Hepatocyte (in vitro differentiated cells): ENCODE data around the gene CHD6.

ENCODE experiments used
- CTCF ChIP-seq: fragments of 200-600 bp; sonication (generic); IDR thresholded peaks from 2 replicates; pipeline ENCODE4 v1.5.1; 2016; ENCODE audit warnings: antibody characterized with exemption, mild to moderate bottlenecking; ENCODE audit not compliant: poor library complexity
- EZH2 ChIP-seq: fragments of 200-600 bp; sonication (generic); IDR thresholded peaks from 2 replicates; pipeline ENCODE4 v1.6.1; 2016; ENCODE audit warnings: antibody characterized with exemption, mild to moderate bottlenecking, borderline replicate concordance

- TF ChIP-seq CTCF (no peak), EZH2 (no peak)
These were observed 203.0 kb downstream of the CHD6 start for GRCh38 chr20:41415191-41415590.
